Hindlimb muscle (tissue), 1 donor: ENCODE data around the gene S100A9. TPM values are rescaled to one million over a fixed set of nuclear protein-coding genes. Genes with fewer than 3 reads are reported as not detected.

Source experiments
- polyA plus RNA-seq: library from polyadenylated mRNA; unstranded; fragments of 120-200 nt; gene quantifications from one replicate; pipeline ENCODE4 v1.2.1, GENCODE V29; 2013; ENCODE audit not compliant: insufficient read length

S100A9 gene
- polyA plus RNA-seq, 1 donor: 17.0 TPM

Other genes starting within 250 kb of the S100A9 start
- not detected for gene SPRR2F, start 244.3 kb upstream of the S100A9 start, polyA plus RNA-seq
- gene SPRR2G, start 207.0 kb upstream of the S100A9 start, polyA plus RNA-seq: not detected
- gene LELP1, start 154.4 kb upstream of the S100A9 start, polyA plus RNA-seq: not detected
- not detected for gene PRR9, start 140.3 kb upstream of the S100A9 start, polyA plus RNA-seq
- gene LORICRIN, start 98.2 kb upstream of the S100A9 start, polyA plus RNA-seq: not detected
- not detected for gene PGLYRP3, start 44.9 kb upstream of the S100A9 start, polyA plus RNA-seq
- not detected for gene PGLYRP4, start 9.0 kb upstream of the S100A9 start, polyA plus RNA-seq
- 1.0 TPM for gene S100A12, start 17.8 kb downstream of the S100A9 start, polyA plus RNA-seq
- 12.5 TPM for gene S100A8, start 33.2 kb downstream of the S100A9 start, polyA plus RNA-seq
- not detected for gene S100A7A, start 58.7 kb downstream of the S100A9 start, polyA plus RNA-seq
- not detected for gene S100A7, start 102.8 kb downstream of the S100A9 start, polyA plus RNA-seq
- gene S100A6, start 178.1 kb downstream of the S100A9 start, polyA plus RNA-seq: 187 TPM
- gene S100A5, start 183.1 kb downstream of the S100A9 start, polyA plus RNA-seq: not detected
- 193 TPM for gene S100A4, start 188.0 kb downstream of the S100A9 start, polyA plus RNA-seq
- 1.2 TPM for gene S100A3, start 191.4 kb downstream of the S100A9 start, polyA plus RNA-seq
- gene S100A2, start 208.0 kb downstream of the S100A9 start, polyA plus RNA-seq: 2.2 TPM